ENCODE results near the gene INPP5B.

INPP5B gene

DNA sequence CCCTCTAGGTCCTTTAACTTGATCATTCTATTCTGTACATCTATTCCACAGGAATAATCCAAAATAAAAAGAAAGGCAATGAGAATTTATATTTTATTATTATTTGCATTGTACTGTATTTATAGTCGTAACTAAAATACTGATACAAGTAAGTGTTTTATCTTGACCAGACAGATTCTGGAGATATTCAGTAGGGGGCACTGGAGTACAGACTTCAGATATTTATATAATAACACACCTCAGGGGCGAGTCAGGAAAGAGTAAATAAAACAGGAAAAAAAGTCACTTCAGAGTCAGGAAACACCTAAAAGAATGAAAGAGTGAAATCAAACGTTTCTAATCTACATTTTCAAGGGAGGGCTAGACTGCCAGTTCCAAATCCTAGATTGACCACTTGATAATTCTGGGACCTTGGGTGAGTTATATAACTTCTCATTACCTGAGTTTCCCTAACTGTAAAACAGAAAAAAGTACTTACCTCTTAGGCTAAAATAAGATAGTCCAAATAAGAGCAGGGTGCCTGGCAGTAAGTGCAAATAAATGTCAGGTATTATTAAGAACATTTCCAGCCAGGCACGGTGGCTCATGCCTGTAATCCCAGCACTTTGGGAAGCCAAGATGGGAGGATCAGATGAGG lies 56.4 kb downstream of the INPP5B start:
- DNase-seq = peak in 2 of 42 donors; percentile 4 to 25
- intact Hi-C loops (cut with DNase I) = no loop called here

DNA sequence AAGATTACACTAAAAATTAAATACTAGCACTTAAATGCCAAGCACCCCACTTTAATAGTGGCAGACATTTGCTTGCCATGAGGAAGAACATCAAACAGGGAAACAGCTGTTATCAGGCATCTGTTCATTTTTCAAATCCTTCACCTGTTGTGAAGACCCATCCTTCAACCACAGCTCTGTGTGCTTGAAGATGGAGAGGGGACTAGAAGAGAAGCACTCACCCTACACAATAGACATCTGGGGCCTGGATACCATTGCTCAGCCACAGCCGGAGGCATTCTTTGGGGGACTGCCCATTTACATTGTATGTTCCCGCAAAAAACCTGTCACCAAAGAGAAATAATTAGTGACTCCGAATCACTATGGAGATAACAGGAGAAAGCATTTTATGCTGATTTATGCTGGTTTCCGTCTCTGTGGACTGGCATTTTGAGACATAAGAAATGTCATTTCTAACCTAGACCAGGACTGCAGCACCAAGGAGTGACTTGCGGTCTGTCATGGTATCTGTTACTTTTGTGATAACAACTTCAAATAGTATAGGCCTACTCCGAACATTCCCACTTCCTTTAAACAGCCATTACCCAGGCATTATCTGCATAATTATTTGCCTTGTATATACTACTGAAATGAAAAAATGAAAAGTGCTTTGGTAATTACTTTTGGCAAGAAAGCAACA lies 58.7 kb downstream of the INPP5B start:
- no peak for DNase-seq
- intact Hi-C loops (cut with DNase I) = no loop called here

DNA sequence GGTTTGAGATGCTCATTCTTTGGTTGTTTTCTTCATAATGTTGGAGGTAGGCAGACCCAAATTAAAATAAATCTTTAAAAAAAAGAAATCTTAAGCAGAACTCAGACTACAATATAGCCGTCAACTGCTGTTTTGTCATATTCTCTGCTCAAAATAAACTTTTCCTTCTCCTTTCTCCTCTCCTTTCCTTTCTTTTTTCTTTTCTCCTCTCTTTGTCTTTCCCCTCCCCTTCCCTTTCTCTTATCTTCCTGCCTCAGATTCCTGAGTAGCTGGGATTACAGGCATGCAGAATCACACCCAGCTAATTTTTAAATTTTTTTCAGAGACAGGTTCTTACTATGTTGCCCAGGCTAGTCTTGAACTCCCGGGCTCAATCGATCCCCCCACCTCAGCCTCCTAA lies 62.7 kb downstream of the INPP5B start:
- no peak for DNase-seq
- intact Hi-C loops (cut with DNase I) = no loop called here

DNA sequence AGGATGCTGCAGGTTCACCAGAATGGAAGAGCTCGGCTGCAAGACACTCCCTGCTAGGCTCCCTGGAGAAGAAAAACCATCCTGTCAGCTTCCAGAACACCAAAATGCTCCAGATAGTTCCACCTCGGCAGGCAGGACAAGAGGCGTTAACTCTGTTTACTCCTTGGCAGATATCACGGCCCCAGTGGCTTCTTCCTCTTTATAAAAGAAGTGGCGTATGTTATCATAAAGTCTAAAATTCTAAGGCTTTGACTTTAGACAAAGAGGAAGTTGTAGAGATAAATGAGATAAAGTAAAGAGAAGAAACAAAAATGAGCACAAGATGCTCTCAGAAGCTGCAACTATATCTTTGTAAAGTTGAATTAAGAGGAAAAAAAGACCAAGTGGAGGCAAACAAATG lies 63.2 kb downstream of the INPP5B start:
- no peak for DNase-seq
- intact Hi-C loops (cut with DNase I) = no loop called here

DNA sequence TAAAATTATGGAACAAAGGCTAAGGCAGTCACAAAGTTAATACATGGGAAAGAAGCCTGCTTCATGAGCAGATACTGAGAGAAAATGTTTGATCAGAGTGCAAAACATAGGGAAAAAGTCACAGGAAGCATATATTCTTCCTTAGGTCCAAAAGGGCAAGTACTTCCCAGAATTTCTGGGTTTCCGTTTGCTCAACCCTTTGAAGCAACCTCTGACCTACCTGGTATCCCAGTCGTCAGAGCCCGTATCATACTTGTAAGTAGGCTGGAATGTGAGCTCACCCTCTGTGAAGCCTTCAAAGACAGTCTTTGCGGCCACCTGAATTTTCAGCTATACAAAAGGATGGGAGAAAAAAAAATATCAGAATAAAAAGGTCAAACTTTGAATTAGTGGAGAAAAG lies 67.0 kb downstream of the INPP5B start:
- no peak for DNase-seq
- intact Hi-C loops (cut with DNase I) = no loop called here

DNA sequence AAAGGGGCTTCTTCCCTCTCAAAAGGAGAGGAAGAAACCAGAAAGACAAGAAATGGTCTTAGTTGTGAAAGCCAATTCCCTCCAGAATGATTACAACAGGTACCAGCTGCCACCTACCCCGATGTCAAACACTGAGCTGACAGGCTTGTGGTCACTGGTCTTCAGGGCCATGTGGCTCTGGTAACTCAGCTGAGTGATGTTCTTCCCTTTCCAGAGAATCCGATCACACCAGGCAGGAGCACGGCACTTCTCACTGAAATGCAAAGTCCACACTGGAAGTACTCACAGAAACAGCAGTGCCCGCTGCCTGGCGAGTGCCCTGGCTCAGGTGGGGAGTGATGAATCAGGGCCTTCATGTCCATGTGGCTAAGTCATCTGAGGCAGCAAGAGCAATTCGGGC lies 68.8 kb downstream of the INPP5B start:
- no peak for DNase-seq
- intact Hi-C loops (cut with DNase I) = no loop called here

DNA sequence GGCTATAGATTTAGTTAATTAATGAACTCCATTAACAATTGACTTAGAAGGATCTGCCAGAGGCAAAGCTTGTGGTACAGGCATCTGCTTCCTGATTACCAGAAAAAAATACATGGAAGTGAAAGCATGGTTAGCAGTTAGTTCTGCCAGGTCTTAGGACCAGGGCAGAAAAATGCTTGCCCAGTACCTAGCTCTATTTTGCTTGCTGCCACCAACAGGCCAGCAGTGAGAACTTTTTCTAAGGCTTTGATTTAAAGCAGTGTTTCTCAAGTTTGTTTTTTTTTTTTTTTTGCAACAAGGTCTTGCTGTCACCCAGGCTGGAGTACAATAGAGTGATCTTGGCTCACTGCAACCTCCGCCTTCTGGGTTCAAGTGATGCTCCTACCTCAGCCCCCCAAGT lies 71.0 kb downstream of the INPP5B start:
- no peak for DNase-seq
- intact Hi-C loops (cut with DNase I) = no loop called here

DNA sequence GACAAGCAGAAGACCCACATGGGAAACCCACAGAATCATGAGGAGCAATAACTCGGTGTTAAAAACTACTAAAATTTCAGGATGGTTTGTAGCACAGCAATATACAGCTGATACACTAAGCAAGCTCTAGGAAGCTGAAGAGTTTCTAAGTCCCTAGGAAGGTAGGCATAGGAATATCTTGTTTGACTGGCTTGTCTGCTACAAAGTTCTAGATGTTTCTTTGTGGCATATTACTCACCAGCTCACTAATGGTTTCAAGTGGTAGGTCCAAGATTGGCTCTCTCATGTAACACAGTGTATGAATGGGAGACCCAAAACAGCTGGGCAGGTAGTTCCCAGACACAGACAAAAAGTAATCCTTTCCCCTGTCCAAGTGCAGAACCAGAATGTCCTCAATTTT lies 74.2 kb downstream of the INPP5B start:
- intact Hi-C loops (cut with DNase I) = no loop called here
- DNase-seq = no peak

DNA sequence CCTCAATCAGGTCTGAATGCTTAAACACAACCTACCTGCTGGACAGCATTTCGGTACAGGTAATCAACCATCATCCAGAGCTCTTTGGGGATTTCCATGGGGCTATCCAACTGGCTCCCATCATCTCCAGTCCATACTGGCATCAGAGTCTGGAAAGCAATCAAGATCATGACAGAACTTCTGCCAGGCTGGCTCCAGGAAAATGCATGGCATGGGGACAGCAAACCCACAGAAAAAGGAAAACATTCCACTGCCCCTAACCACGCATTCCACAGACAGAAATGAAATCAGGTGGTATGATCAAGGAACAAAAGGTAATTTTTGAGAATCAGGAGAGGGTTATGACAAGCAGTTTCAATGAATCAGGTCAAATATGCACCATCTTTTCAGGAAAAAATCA lies 78.4 kb downstream of the INPP5B start:
- intact Hi-C loops (cut with DNase I) = loop anchor here (10.0 kb wide), 1 partner anchor 264 kb away; no protein-coding TSS in a partner anchor
- no peak for DNase-seq

DNA sequence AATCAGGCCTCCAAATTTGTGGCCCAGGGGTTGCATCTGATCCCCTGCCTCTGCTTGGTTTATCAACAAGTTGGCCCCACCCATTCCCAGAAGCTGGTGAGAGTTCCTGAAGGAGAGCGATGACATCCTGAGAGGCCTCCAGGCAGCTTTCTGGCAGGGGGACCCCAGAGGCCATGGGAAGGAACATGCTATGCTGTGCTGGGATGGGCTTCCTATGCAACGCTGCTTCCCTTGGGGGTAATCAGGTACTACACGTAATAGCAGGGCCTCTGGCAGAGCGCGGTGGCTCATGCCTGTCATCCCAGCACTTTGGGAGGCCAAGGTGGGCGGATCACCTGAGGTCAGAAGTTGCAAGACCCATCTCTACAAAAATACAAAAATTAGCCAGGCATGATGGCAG lies 79.1 kb downstream of the INPP5B start:
- DNase-seq = no peak
- intact Hi-C loops (cut with DNase I) = loop anchor here (10.0 kb wide), 1 partner anchor 263 kb away; no protein-coding TSS in a partner anchor

DNA sequence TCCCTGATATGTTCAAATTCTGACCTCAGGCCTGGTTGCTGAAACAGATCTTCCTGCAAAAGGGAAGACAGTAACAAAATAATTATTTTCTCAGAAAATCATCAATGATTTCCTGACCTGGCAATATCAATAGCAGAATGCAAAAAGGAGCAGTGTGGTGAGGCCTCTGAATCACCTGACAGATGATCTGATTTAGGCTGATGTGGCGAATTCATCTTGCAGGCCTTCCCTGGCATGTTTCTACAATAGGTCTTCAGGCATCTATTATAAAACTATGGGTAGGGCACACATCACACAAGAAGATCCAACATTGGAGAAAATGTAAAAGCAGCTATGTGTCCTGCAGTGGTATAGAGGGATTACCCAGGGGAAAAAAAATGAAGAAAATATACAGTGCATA lies 80.4 kb downstream of the INPP5B start:
- DNase-seq = no peak
- intact Hi-C loops (cut with DNase I) = loop anchor here (10.0 kb wide), 1 partner anchor 262 kb away; no protein-coding TSS in a partner anchor

DNA sequence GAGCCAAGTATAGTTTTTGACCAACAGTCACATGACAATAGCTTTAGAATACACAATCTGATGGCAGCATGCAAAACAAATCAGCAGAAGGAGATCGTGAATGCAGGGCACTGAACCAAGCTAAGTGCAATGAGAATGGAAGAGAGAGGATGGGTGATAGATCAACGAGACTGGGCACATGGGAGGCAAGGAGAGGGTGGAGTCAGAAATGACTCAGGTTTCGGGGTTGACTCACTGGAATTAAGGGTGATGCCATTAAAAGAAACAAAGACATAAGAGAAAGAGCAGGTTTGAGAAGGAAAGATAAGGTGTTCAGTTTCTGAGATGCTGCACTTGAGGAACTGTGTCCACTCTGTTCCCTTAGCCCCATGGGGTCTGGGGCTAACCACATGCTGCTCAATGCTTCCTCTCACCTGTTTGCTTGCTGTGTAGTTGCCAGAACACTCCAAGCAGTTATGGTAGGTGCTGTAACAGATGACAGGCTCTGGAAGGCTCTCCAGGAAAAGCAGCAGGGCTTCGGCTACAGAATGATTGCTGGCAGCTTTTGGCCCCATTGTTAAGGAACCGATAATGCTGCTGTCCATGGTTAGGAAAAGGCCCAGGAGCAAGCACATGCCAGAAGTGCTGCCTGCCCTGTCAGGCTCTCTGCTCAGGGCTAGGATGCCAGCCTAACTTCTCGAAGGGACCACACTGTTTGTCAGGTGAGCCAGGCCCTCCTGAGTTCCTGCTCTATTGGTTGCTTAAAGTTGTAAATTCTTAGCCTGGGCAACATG lies 81.3 kb downstream of the INPP5B start:
- DNase-seq = peak in 4 of 42 donors; percentile 10 to 45 (median 18)
- intact Hi-C loops (cut with DNase I) = loop anchor here (10.0 kb wide), 1 partner anchor 261 kb away; no protein-coding TSS in a partner anchor

DNA sequence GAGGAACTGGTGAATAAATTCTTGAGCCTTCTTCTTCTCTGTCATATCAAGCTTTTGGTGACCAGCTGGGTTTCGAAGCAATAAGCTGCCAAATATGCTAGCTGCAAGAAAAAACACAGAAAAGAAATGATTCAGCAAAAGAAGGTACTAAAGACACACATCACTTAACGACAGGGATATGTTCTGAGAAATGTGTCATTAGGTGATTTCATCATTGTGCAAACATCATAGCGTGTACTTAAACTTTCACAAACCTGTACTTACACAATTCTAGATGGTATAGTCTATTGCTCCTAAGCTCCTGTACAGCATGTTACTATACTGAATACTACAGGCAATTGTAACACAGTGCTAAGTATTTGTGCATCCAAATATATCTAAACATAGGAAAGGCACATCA lies 84.5 kb downstream of the INPP5B start:
- intact Hi-C loops (cut with DNase I) = loop anchor here (10.0 kb wide), 1 partner anchor 258 kb away; no protein-coding TSS in a partner anchor
- no peak for DNase-seq

DNA sequence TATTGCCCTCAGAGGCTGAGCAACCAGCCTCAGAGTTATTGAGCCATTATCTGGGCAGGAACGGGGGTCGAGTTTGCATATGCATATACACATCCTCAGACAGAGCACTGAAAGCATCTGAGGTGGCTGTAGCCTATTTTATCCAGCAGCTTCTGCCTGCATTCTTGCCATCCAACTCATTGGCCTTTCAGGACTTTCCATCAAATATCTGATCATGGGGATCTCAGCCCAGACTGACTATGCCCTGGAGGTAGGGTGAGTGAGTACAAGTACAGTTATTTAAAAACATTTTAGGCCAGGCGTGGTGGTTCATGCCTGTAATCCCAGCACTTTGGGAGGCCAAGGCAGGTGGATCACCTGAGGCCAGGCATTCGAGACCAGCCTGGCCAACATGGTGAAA lies 85.7 kb downstream of the INPP5B start:
- intact Hi-C loops (cut with DNase I) = loop anchor here (10.0 kb wide), 1 partner anchor 256 kb away; no protein-coding TSS in a partner anchor

DNA sequence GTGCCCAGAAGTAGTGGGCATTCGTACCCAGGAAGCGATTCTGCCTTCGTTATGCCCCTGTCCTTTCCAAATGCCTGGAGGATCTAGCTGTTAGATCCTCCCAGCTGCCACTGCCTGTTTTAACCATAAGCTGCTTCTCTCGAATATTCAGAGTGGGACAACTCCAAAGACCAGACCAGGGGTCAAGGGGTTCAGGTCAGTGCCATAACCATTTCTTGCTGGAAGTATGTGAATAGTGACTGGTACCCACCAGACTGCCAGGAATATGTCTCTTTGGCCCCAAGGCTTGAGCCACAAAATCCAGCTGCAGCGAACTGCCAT lies 86.5 kb downstream of the INPP5B start:
- DNase-seq = no peak
- intact Hi-C loops (cut with DNase I) = loop anchor here (10.0 kb wide), 1 partner anchor 256 kb away; no protein-coding TSS in a partner anchor

More for the DNA sequence above, 85.7 kb downstream of the INPP5B start:
- no peak for DNase-seq

DNA sequence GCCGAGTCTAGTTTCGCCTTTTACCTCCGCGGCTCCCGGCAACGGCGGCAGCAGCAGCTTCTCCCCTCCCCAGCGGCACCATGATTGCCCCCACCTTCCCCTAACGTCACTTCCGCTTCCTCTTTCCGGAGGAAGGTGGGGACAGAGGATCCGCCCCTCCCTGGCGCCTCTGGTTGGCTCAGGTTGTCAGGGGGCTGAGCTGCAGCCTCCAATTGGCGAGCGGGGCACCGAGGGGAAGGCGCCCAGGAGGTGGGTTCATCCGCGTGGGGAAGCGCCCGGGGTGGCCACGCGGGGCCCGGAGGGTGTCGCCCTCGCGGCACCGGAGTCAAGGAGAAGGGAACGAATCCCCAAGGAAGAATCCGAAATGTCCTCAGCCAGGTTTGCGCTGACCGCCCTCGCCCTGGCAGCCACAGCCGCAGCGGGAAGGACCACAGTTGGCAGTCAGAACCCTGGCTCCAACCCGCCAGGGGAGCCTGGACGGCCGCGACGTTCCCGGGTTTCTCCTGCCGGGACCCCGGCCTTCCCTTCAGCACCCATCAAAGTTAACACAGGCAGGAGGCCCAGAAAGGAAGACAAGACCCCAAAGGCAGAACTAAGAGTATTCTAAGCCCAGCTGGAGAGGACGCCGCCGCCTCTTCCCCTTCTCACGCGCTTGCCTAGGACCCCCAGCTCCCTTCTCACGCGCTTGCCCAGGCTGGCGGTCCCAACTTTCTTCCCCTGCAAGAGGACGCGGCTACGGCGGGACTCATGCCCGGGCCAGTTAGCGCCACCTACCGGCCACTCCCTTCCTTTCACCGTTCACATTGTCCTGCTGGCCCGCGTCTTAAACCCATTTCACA lies 87.1 kb downstream of the INPP5B start, which contains the start of gene MTF1:
MTF1 (minus strand) TSS at position 86 of the 839 bp plus-strand sequence. CDS start 1,934 bp downstream, outside the sequence.
- intact Hi-C loops (cut with DNase I) = loop anchor here (2.0 to 10.0 kb wide), 3 partner anchors 51 to 255 kb away; partner anchors contain the start of genes CDCA8 and YRDC
- peak; percentile 94 to 99 (median 98) for DNase-seq

DNA sequence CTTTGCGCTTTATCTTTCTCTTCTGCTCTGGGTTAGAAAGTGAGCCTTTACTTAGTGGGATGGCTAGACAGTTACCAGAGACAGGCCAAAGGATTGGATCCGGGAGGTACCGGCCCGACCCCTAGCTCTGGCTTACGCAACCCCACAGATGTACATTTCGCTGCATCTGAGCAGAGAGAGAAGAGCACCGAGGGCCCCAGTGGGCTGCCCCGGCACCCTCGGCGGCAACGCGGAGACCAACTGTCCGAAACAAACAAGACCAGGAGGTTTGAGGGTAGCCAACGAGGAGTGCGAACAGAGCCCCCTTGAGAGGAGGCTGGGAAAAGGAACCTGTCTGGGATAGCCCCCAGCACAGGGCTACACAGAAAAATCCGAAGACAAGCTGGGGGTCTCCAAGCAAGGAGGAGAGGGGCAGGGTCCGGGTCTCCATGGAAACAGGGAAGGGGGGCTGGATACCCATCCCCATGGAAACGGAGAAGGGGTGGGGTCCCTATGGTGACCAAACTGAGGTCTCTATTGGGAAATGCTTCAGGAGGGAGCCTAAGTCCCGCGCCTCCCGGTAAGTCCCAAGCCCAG lies 87.8 kb downstream of the INPP5B start:
- intact Hi-C loops (cut with DNase I) = loop anchor here (2.0 kb wide), 2 partner anchors 50 to 166 kb away; partner anchors contain the start of genes CDCA8 and YRDC
- DNase-seq = peak in 7 of 42 donors; percentile 3 to 42 (median 21)

DNA sequence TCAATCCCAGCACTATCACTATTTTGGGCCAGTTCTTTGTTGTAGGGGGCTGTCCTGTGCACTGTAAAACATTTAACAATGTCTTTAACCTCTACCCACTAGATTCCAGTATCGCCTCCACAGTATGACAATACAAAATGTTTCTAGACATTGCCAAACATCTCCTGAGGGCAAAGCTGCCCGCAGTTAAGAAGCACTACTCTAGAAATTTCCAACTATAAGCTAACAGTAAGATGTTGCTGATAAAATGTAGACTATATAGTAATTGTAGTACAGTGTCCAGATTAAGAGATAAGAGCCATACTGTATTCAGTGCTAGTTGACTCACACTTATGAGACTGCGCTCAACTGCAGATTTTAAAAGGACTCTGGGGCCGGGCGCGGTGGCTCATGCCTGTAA lies 92.4 kb downstream of the INPP5B start:
- intact Hi-C loops (cut with DNase I) = no loop called here
- no peak for DNase-seq
